GM12878 (cell line): ENCODE data around the gene GPC3.

Source experiments
- ATF7 ChIP-seq: fragments of 450-650 bp; IDR thresholded peaks from 2 replicates; pipeline ENCODE4 v1.6.1; 2016; ENCODE audit warnings: low read depth, mild to moderate bottlenecking
- CBX5 ChIP-seq: sonication (generic); IDR thresholded peaks from 2 replicates; pipeline ENCODE4 v1.6.1; 2016; ENCODE audit warnings: low read depth, moderate library complexity, mild to moderate bottlenecking, inconsistent platforms
- CHD1 ChIP-seq: IDR thresholded peaks from 2 replicates; pipeline ENCODE4 v1.6.1; 2012; ENCODE audit warnings: low read depth, low read length, improper control_type of control experiment
- CREB1 ChIP-seq: IDR thresholded peaks from 2 replicates; pipeline ENCODE4 v1.6.1; 2012; ENCODE audit warnings: low read depth, mild to moderate bottlenecking, inconsistent platforms
- JUNB ChIP-seq: IDR thresholded peaks from 2 replicates; pipeline ENCODE4 v1.6.1; 2016; ENCODE audit warnings: antibody characterized with exemption, mild to moderate bottlenecking
- NFXL1 ChIP-seq: fragments of 450-650 bp; IDR thresholded peaks from 2 replicates; pipeline ENCODE4 v1.6.1; 2017; ENCODE audit warnings: antibody characterized with exemption, mild to moderate bottlenecking, borderline replicate concordance
- POLR2AphosphoS5 ChIP-seq: IDR thresholded peaks from 2 replicates; pipeline ENCODE4 v1.6.1; 2011; ENCODE audit warnings: mild to moderate bottlenecking, low read length, inconsistent platforms
- RAD21 ChIP-seq: IDR thresholded peaks from 2 replicates; pipeline ENCODE4 v1.6.1; 2011; ENCODE audit warnings: mild to moderate bottlenecking, low read depth, low read length, moderate library complexity; ENCODE audit not compliant: insufficient read depth
- TF ChIP-seq, protein P1 (sequence below): fragments of 450-650 bp; IDR thresholded peaks from 2 replicates; pipeline ENCODE4 v1.6.1; 2016; ENCODE audit warnings: mild to moderate bottlenecking, moderate library complexity, borderline replicate concordance
- TF ChIP-seq, protein P2 (sequence below), 3 experiments: IDR thresholded peaks in 2 of 3; conservative IDR thresholded peaks in 1 of 3; 2 replicates each; pipeline ENCODE4 v1.5.1; 2011; ENCODE audit warnings: low read depth in 3 of 3, low read length in 3 of 3, mild to moderate bottlenecking in 3 of 3, control low read depth in 2 of 3, moderate library complexity in 2 of 3, inconsistent platforms in 1 of 3, mixed read lengths in 1 of 3; ENCODE audit not compliant: control insufficient read depth in 2 of 3, insufficient read depth in 1 of 3; ENCODE audit errors: extremely low read depth in 1 of 3
- TF ChIP-seq, protein P3 (sequence below): fragments of 450-650 bp; IDR thresholded peaks from 2 replicates; pipeline ENCODE4 v1.6.1; 2017; ENCODE audit warnings: mild to moderate bottlenecking
- TF ChIP-seq, protein P4 (sequence below): fragments of 450-650 bp; IDR thresholded peaks from 2 replicates; pipeline ENCODE4 v1.6.1; 2017; ENCODE audit warnings: antibody characterized with exemption, mild to moderate bottlenecking, moderate library complexity
- TF ChIP-seq, protein P5 (sequence below): fragments of 450-650 bp; formaldehyde crosslinking; IDR thresholded peaks from 2 replicates; pipeline ENCODE4 v1.4.0; 2020; ENCODE audit warnings: mild to moderate bottlenecking, moderate library complexity

DNA sequence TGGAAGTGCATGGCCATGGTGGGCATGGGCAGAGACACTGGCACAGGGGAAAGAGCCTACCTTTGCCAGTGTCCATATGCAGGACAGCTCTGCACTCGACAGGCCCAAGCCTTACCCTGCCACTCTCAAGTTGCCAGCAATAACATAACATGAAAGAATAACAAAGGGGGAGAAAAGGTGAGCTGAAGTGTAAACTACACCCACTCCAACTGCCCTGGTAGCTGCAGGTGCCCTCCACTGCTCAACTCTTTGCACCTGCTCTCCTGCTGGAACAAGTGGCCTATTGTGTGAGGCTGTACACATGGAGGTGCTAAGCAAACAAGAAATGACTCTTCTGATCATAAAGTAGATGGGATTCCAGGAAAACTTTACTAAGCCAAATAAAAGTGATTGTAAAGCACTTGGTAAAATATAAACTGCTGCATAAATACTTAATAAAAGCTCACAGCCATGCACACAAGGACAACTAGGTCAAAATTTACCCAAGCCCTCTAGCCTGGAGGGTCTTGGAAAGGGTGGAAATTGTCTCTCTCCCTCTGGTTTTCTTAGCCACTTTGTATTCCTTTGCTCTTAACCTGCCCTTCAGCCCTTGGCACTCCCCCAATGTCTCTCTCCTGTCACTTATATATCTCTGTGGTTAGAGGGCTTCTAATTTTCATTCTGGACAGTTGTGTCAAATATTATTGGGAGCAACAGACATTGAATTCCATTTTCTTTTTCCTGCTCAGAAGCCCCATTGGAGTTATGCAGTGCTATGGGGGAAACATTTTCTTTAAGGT, 308.9 kb downstream of the GPC3 start:
- TF ChIP-seq POLR2AphosphoS5 (no peak), CBX5 (no peak), ATF7 (no peak), CHD1 (no peak), RAD21 (no peak), CREB1 (no peak), JUNB (no peak), NFXL1 (no peak)
- TF ChIP-seq, protein P1, sequence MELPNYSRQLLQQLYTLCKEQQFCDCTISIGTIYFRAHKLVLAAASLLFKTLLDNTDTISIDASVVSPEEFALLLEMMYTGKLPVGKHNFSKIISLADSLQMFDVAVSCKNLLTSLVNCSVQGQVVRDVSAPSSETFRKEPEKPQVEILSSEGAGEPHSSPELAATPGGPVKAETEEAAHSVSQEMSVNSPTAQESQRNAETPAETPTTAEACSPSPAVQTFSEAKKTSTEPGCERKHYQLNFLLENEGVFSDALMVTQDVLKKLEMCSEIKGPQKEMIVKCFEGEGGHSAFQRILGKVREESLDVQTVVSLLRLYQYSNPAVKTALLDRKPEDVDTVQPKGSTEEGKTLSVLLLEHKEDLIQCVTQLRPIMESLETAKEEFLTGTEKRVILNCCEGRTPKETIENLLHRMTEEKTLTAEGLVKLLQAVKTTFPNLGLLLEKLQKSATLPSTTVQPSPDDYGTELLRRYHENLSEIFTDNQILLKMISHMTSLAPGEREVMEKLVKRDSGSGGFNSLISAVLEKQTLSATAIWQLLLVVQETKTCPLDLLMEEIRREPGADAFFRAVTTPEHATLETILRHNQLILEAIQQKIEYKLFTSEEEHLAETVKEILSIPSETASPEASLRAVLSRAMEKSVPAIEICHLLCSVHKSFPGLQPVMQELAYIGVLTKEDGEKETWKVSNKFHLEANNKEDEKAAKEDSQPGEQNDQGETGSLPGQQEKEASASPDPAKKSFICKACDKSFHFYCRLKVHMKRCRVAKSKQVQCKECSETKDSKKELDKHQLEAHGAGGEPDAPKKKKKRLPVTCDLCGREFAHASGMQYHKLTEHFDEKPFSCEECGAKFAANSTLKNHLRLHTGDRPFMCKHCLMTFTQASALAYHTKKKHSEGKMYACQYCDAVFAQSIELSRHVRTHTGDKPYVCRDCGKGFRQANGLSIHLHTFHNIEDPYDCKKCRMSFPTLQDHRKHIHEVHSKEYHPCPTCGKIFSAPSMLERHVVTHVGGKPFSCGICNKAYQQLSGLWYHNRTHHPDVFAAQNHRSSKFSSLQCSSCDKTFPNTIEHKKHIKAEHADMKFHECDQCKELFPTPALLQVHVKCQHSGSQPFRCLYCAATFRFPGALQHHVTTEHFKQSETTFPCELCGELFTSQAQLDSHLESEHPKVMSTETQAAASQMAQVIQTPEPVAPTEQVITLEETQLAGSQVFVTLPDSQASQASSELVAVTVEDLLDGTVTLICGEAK: no peak
- TF ChIP-seq, protein P2, sequence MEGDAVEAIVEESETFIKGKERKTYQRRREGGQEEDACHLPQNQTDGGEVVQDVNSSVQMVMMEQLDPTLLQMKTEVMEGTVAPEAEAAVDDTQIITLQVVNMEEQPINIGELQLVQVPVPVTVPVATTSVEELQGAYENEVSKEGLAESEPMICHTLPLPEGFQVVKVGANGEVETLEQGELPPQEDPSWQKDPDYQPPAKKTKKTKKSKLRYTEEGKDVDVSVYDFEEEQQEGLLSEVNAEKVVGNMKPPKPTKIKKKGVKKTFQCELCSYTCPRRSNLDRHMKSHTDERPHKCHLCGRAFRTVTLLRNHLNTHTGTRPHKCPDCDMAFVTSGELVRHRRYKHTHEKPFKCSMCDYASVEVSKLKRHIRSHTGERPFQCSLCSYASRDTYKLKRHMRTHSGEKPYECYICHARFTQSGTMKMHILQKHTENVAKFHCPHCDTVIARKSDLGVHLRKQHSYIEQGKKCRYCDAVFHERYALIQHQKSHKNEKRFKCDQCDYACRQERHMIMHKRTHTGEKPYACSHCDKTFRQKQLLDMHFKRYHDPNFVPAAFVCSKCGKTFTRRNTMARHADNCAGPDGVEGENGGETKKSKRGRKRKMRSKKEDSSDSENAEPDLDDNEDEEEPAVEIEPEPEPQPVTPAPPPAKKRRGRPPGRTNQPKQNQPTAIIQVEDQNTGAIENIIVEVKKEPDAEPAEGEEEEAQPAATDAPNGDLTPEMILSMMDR (IDR thresholded peaks at IDR 0.05 in 2 of 3, conservative IDR thresholded peaks at IDR 0.05 in 1 of 3; ENCODE audit: control insufficient read depth in 2 of 3, extremely low read depth in 1 of 3, insufficient read depth in 1 of 3, low read depth in 3 of 3, low read length in 3 of 3): no peak
- TF ChIP-seq, protein P3, sequence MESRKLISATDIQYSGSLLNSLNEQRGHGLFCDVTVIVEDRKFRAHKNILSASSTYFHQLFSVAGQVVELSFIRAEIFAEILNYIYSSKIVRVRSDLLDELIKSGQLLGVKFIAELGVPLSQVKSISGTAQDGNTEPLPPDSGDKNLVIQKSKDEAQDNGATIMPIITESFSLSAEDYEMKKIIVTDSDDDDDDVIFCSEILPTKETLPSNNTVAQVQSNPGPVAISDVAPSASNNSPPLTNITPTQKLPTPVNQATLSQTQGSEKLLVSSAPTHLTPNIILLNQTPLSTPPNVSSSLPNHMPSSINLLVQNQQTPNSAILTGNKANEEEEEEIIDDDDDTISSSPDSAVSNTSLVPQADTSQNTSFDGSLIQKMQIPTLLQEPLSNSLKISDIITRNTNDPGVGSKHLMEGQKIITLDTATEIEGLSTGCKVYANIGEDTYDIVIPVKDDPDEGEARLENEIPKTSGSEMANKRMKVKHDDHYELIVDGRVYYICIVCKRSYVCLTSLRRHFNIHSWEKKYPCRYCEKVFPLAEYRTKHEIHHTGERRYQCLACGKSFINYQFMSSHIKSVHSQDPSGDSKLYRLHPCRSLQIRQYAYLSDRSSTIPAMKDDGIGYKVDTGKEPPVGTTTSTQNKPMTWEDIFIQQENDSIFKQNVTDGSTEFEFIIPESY: no peak
- TF ChIP-seq, protein P4, sequence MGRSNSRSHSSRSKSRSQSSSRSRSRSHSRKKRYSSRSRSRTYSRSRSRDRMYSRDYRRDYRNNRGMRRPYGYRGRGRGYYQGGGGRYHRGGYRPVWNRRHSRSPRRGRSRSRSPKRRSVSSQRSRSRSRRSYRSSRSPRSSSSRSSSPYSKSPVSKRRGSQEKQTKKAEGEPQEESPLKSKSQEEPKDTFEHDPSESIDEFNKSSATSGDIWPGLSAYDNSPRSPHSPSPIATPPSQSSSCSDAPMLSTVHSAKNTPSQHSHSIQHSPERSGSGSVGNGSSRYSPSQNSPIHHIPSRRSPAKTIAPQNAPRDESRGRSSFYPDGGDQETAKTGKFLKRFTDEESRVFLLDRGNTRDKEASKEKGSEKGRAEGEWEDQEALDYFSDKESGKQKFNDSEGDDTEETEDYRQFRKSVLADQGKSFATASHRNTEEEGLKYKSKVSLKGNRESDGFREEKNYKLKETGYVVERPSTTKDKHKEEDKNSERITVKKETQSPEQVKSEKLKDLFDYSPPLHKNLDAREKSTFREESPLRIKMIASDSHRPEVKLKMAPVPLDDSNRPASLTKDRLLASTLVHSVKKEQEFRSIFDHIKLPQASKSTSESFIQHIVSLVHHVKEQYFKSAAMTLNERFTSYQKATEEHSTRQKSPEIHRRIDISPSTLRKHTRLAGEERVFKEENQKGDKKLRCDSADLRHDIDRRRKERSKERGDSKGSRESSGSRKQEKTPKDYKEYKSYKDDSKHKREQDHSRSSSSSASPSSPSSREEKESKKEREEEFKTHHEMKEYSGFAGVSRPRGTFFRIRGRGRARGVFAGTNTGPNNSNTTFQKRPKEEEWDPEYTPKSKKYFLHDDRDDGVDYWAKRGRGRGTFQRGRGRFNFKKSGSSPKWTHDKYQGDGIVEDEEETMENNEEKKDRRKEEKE: no peak
- TF ChIP-seq, protein P5, sequence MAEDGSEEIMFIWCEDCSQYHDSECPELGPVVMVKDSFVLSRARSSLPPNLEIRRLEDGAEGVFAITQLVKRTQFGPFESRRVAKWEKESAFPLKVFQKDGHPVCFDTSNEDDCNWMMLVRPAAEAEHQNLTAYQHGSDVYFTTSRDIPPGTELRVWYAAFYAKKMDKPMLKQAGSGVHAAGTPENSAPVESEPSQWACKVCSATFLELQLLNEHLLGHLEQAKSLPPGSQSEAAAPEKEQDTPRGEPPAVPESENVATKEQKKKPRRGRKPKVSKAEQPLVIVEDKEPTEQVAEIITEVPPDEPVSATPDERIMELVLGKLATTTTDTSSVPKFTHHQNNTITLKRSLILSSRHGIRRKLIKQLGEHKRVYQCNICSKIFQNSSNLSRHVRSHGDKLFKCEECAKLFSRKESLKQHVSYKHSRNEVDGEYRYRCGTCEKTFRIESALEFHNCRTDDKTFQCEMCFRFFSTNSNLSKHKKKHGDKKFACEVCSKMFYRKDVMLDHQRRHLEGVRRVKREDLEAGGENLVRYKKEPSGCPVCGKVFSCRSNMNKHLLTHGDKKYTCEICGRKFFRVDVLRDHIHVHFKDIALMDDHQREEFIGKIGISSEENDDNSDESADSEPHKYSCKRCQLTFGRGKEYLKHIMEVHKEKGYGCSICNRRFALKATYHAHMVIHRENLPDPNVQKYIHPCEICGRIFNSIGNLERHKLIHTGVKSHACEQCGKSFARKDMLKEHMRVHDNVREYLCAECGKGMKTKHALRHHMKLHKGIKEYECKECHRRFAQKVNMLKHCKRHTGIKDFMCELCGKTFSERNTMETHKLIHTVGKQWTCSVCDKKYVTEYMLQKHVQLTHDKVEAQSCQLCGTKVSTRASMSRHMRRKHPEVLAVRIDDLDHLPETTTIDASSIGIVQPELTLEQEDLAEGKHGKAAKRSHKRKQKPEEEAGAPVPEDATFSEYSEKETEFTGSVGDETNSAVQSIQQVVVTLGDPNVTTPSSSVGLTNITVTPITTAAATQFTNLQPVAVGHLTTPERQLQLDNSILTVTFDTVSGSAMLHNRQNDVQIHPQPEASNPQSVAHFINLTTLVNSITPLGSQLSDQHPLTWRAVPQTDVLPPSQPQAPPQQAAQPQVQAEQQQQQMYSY (CRISPR knock-in tag): no peak
